Activated T-helper 1 cell treated with Interleukin-2 at 50 U/mL for 16 hours (primary cell): Measurements from ENCODE around the gene MKNK2.

Experiments used
- DNase-seq: peaks from one replicate; pipeline ENCODE4 v3.0.0-alpha.2; 2020; ENCODE audit warnings: low read depth

MKNK2 gene

DNA sequence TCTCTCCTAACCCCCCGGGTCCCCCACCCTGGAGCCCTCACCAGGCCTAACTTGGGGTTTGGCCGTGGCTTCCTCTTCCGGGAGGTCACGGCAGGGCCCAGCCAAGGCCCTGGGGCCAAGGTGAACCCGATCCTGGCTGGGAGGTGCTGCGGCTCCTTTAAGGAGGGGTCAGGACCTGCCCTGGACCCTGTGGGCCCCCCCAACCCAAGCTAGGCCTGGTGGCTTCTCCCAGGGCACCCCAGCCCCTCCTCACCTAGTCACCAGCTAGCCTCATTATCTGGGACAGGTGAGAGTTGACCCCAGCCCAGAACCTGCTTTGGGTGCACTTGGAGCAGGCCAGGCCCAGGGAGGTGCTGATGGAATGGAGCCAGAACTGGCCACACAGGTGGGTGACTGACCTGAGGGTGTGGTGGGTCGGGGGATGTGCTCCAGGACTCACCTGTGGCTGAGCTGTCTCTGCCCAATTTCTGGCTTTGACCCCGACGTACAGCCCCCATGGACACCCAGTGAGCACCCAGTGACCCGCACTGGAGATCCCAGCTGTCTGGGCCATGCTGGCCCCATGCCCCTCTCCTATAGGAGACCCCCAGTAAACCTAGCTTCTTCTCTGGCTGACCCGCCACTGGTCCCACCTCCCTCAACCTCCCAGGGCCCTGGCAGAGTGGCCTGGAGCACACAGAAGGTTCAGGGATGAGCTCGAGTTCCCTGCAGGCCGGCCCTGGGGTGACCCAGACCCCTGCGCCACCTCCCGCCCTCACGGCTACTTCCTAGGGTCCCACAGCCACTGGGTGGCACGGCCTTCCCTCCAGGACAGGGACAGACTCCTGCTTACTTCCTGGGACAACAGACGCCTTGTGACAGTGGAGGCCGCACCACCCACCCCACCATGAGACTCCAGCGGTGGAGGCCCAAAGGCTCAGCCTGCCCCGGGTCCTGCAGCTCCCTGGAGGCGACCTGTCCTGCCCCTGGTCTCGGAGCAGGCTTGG lies 6.7 kb upstream of the MKNK2 start:
- DNase-seq, result no peak

DNA sequence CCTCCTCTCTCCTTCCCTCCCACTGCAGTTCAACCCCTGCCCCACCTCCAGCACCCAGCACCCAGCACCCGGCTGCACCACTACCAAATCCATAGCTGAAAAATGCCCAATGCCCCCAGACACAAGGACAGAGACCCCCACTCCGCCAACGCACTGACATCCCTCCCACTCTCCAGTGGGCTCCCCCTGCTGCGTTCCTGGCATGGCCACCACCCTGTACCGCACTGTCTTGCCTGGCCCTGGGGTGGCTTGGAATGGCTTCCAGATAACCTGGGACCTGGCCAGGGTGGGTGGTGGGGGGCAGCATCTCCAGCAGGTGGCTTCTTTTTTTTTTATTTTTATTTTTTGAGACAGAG lies 5.8 kb upstream of the MKNK2 start:
- no peak for DNase-seq

DNA sequence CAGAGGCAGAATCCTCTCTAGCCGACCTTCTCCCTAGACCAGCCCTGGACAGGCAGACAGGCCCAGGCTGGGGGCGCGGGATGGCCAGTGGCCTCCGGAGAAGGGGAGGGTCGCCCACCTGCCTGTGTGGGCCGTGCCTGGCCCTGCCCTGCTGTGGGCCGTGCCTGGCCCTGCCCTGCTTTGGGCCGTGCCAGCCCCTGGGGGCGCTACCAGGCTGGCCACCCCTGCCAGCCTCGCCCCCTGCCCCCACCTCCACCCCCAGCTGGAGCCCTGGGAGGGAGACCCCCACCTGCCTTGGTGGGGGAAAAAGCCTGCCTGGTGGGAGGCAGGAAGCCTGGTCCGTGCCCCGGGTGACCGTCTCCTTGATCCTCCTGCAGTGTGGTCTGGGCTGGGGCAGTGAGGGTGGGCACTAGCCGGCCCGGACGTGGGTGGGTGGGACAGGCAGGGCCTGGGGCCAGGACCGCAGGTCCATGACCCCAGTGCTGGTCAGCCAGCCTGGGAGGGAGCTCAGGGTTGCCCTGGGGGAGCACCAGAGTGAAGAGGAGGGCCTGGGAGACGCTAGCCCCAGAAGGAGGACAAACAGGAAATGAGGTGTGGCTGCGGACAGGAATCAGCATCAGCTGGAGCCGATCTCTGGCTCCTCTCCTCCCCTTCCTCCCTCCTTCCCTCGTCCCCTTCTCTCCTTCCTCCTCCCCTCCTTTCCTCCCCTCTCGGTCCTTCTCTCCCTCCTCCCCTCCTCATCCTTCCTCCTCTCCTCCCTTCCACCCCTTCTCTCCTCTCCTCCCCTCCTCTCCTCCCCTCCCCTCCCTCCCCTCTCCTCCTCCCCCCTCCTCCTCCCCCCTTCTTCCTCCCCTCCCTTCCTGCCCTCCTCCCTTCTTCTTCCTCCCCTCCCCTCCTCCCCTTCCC lies 5.1 kb upstream of the MKNK2 start:
- no peak for DNase-seq

DNA sequence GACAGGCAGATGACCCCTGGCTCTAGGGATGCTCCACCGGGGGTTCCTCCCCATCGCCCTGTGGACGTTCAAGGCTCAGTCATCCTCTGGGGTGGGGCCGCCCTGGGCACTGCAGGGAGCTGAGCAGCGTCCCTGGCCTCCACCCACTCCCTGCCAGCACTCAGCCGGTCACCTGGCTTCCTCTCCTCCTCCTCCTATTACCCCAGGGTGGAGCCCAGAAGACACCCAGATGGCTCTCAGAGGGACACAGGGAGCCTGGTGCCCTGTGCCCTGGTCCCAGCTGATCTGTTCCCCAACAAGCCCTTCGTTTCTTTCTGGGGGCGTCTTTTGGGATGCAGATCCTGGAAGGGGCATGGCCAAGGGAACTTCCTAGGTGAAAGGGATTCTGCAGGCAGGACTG lies 3.7 kb upstream of the MKNK2 start:
- DNase-seq, result no peak

DNA sequence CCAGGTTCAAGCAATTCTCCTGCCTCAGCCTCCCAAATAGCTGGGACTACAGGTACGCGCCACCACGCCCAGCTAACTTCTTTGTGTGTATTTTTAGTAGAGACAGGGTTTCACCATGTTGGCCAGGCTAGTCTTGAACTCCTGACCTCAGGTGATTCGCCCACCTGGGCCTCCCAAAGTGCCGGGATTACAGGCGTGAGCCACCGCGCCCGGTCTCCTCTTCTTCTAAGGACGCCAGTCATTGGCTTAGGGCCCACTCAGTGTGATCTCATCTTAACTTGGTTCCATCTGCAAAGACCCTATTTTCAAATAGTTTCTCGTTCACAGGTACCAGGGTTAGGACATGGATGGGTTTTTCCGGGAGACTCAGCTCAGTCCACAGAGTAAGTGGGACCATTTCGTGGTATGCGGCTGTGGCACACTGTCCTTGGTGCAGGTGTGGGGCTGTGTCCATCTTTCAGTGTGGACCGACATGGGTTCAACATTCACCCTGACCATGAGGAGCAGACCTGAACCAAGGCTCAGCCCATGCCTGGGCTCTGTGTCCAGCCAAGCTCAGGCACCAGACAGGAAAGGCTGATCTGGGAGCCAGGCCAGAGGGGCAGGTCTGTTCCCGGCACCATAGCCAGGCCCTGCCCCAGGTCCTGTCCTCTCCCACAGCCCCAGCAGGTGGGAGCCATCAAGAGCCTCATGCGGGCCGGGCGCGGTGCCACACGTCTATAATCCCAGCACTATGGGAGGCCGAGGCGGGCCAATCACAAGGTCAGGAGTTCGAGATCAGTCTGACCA lies 2.8 kb upstream of the MKNK2 start:
- no peak for DNase-seq

DNA sequence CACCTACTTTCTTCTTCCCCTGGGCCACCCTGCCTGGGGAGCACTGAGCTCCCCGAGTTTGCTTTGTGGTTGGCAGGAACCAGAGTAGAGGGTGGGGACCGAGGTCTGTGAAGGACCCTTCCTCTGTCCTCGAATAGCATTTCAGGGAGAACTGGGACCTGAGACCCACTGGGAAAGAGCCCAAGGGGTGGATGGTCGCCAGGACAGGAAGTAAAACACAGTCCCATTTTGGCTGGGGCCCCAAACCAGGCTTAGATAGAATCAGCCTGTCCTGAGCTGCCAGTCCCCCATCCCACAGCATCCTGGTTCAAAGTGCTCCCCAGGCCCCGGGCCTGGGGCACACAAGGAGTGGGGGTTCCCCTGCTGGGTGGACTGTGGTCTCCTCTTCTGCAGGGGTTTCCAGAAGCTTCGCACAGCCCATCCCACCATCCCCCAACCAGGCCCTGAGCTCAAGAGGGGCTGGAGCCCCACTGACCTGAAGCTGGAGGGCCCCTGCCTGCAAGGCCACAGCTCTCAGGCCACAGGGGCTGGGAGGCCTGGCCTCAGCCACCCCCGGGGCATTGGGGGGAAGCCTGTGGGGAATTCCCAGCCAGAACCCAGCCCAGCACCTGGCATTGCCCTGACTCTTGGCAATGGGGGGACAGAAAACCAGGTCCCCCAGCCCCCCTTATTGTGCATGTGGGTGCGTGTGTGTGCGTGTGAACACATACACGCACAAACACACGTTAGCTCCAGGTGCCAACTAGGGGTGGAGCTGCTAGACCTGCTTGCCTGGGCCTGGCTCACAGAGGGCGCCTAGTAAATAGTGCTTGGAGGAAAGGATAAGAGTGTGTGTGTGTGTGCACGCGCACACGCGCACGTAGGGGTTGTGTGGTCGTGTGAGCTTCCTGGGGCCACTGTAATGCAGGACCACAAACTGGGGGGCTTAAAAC lies 995 bp upstream of the MKNK2 start:
- peak; percentile 26 for DNase-seq

DNA sequence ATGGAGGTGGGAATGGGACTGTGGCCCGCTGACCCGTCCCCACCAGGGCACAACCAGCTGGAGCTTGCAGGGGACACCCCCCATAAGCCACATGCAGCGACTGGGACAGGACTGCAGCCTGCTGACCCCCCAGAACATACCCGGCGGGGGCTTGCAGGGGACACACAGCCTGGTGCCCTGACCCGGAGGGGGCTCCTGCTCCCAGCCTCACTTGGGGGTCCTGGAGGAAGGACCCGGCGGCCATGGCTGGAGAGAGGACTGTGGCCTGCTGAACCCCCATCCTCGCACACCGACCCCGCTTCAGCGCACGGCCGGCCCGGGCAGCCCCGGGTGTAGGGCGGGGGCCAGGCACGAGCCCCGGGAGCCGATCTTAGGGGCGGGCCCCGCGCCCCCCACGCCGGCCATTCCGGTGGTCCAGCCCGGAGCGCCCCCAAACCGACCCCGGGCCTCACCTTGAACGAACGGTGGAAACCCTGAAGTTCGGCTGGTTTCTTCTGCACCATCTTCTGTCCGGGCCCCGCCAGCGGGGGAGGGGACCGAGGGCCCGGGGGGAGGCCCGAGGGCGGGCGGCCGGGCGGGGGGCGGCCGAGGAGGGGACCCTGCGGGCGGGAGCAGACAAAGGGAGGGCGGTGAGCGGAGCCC lies 574 bp downstream of the MKNK2 start:
- no peak for DNase-seq

DNA sequence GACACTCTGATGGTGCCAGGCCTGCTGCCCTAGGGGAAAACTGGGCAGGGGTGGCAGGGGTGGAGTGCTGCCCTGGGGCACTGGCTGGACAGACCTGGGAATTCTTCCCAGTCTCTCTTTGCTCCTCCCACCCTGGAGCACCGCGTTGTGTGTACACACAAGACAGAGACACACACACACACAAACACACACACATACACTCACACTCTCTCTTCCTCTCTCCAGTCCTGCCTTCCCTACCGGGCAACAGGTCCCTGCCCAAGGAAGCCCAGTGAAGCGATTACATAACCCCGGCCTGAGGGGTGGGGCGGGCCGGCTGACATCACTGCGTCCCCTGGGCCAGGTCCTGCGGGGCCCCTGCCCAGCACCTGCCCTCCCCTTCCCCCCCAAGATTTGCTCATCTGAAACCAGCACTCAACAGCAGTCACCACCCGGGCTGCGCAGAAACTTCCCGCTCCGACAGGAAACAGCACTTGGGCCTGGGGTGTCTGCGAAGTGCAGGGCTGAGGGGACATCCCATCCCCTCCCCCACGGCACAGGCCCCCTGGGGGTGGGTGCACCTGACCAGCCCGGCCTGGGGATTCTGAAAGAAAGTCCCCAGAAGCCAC lies 1.2 kb downstream of the MKNK2 start:
- DNase-seq, result peak; percentile 43

DNA sequence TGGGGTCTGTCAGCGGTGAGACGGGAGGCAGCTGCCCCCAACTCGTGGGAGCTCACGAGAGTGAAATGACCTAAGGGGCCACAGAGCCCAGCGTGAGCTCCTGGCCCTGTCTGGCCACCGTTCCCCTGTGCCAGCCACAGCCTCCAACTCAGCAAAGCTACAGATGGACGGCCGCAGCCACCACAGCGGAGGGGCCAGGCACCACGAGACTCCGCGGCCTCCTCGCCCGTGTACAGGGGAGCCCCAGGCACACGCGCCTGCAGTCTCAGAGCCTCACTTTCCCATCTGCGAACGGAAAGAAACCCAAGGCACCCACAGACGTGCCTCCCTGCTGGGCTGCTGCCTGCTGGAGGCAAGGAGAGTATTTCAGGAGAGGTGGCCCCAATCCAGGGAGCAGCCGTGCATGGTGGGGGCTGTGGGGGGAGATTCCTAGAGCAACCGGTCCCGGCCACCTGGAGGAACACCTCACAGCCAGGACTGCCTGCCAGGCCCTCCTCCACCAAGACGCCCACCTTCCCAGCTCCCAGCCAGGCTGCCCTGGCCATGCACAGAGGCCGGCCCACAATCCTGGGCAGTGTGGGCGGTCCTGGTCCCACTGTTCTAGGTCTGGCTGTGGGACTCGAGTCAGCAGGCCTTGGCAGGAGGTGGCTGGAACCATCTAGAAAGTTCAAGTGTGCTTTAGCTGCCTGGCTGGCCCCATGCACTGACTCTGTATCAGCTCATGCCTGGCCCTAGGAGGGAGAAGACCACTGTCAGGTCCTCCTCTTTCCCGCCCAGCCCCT lies 1.9 kb downstream of the MKNK2 start:
- DNase-seq, result no peak

DNA sequence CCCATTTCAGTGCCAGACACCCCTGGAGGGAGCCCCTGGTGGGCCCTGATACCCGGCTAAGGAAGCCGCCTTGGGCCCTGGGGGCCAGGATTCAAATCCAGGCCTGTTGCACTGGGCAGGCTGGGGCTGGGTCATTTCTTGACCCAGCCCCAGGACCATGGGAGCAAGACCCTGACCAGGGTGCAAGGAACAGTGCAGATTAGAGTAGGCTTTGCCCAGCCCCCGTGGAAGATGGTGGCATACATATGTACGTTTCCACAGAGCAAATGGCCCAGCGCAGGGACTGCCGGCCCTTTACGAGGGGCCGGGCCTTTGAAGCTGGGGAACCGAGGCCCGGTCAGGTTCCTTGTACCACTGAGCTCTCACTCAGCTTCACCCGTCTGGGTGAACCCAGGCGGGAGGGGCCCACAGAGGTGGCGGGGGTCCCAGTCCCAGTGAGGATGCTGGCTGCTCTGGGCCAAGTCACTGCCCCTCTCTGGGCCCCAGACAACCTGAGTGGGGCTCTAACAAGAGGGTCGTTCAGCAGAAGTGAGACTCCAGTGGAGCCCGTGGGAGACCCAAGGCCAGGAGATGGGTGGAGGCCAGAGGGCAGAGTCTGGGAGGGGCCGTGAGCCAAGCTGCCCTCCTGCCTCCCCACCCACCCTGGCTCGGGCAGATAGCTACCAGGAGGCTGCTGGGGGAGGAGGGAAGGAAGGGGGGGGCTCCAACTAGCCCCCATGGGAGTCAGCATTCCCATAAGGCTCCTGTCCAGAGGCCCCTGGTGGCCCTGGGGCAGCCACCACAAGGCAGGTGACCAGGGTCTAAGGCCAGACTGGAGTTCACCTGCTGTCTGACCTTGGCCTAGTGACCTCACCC lies 2.7 kb downstream of the MKNK2 start:
- no peak for DNase-seq

DNA sequence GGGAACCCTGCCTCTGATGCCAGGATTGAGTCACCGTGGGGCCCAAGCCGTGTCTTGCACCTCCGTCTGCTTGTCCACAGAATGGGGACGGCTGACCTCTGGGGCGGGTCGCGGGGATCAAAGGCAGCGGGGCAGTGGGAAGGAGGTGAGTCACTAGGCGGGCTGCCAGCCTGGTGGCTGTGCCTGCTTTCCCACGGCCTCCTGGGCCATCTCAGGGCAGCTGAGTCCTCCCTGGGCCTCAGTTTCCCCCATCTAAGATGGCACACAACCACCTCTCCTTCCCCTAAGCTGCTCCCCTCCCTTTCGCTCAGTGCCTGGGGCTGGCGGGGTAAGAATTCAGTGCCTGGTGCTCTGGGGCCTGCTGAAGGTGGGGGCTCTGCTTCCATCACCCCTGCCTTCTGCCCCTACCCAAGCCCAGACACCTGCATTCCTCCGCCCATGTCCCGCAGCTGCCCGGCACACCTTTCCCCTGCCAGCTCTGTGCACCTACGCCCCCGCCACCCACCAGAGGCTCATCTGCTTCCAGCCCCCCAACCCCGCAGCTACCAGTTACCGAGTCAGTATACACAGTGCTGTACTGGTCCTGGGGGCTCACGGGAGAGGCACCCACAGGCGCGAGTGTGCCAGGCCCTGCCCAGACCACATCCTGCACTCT lies 3.5 kb downstream of the MKNK2 start:
- no peak for DNase-seq

DNA sequence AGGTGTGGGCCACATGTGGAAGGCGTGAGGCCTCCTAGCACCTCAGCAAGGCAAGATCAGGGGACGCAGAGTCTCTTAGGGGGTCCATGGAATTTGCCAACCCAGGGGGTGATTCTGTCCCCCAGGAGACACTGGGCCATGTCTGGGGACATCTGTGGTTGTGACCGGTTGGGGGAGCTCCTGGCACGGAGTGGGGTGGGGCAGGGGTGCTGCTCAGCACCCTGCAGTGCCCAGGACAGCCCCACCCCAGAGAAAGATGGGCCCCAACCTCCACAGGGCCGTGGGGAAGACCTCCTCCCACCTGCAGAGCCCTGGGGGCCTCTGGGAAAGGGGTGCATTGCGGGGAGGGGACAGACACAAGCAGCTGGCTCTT lies 4.0 kb downstream of the MKNK2 start:
- no peak for DNase-seq

DNA sequence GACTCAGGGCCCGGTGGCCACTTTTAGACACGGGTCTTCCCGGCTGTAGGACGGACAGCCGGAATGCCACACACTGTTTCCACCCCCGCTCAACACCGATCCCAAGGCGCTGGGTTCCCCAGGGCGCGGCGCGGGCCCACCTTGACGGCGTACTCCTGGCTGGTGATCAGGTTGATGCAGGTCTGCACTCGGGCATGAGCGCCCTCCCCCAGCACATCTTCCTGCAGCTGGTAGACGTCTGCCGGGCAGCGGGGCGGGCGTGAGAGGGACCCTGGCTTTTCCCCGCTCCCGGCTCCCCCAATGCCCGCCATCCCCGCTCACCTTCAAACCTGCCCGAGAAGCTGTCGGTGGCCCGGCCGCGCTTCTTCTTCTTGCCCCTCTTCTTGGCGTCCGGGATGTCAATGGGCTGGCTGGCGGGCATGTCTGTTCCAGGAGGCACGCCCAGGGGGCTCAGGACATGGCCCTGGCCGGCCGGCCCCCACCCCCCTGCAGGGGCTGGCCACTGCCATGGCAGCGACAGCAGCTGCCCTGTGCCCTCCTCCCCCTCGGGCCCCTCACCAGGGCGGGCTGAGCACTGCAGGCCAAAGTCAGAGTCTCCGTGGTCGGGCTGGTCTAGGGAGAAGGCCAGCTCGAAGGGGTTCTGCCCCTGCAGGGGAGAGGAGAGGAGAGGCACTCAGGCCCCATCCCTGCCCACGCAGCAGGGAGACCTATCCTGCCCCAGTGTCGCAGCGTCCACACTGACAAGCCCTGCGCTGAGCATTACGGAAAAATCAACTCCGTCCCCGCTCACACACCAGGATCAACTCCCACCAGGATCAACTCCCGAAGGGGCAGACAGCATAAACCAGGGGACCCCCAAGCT lies 4.8 kb downstream of the MKNK2 start:
- DNase-seq, result no peak

DNA sequence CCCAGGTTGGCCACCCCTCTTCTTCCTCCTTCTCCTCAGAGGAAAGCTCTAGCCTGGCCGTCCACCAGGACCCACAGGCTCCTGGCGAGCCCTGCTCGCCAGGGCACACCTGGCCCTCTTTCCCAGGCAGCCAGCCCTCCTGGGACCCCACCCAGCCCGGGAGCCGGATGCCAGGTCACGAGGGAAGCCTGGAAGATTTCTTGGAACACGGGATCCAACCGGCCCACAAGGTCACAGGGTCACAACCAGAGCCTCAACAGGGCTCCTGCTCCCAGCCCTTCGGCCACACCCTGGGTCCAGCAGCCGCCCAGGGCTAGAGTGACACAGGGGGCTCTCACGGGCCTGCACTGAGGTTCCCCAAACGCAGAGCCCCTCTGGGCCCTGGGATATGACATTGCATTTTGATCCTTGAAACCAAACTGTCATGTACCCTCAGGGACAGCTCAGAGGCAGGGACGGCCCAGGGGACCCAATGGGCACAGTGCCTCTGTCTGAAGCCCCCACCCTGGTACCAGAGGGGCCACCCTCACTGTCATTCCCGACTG lies 5.5 kb downstream of the MKNK2 start:
- no peak for DNase-seq

DNA sequence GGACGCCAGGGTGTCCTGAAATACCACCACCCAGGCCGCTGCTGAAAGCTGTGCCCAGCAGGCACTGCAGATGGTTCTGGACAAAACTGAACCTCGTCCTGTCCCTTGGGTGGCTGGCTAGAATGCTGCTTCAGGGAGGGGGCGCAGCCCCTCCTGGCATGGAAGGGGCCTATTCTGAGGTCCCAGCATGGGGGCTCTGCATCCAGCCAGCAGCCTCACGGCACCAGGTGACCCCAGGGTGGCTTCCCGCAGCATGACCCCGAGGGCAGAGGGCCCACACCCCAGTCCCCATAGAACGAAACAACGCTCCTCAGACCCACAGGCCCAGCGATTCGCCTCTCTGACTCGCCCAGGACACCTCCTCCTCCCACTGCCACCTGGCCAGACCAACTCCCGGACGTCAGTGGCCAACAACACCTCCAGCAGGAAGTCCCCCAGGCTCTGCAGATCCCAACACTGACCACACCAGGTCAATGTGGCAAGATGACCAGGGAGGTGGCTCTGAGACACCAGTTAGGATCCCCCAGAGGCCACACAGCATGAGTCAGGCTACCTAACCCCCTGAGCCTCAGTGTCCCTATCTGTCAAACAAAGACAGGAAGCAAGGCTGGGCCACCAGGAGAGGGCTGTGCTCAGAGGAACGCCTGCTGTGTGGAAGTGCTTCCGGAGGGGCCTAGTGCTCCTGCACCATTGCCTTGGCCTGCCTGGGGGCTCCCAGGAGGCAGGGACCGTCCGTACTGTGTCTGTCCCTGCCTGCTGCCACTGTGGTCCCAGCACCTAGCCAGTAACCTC lies 6.1 kb downstream of the MKNK2 start:
- no peak for DNase-seq
